Left renal cortex interstitium (tissue), 4 donors: ENCODE measurements around the gene FBXO2. TPM values are rescaled to one million over a fixed set of nuclear protein-coding genes. Genes with fewer than 3 reads are reported as not detected.

Source experiments
- DNase-seq, 4 donors: peaks; one replicate each; pipeline ENCODE4 v3.0.0-alpha.2; 2013; ENCODE audit warnings: low read depth in 4 of 4, low spot score in 2 of 4, missing footprints in 1 of 4
- polyA plus RNA-seq, 4 donors: library from polyadenylated mRNA; unstranded; fragments of 120-200 nt; gene quantifications; one replicate each; pipeline ENCODE4 v1.2.1, GENCODE V29; 2013; ENCODE audit not compliant: insufficient read length in 4 of 4

The FBXO2 gene
- polyA plus RNA-seq, 4 donors = 1.4 to 1.7 (median 1.5) TPM

GRCh38 chr1:11602424-11602823, 51.8 kb downstream of the FBXO2 start:
- no peak for DNase-seq

GRCh38 chr1:11600836-11601235, 53.4 kb downstream of the FBXO2 start:
- DNase-seq = no peak

GRCh38 chr1:11599891-11600576, 54.2 kb downstream of the FBXO2 start:
- DNase-seq = no peak

- no peak for DNase-seq
Measured at GRCh38 chr1:11598461-11598860, 55.8 kb downstream of the FBXO2 start.

Other genes starting within 250 kb of the FBXO2 start
- gene DISP3, start 175.3 kb downstream of the FBXO2 start, polyA plus RNA-seq = 1 to 10 TPM in 3 of 4 donors, under 1 TPM in 1; 0.88 to 2.4 (median 2.0) TPM
- gene FBXO44, start 448 bp upstream of the FBXO2 start, polyA plus RNA-seq = 10 to 100 TPM; 13.7 to 23.2 (median 18.5) TPM
- gene FBXO6, start 9.8 kb upstream of the FBXO2 start, polyA plus RNA-seq = 1 to 10 TPM; 3.1 to 5.2 (median 4.2) TPM
- gene MAD2L2, start 26.7 kb upstream of the FBXO2 start, polyA plus RNA-seq = 10 to 100 TPM; 38.7 to 55.0 (median 48.0) TPM
- gene DRAXIN, start 37.3 kb upstream of the FBXO2 start, polyA plus RNA-seq = 1 to 10 TPM in 3 of 4 donors, under 1 TPM in 1; 0.68 to 1.2 (median 1.2) TPM
- 10 to 100 TPM; 38.9 to 51.9 (median 47.9) TPM for gene AGTRAP, start 81.7 kb upstream of the FBXO2 start, polyA plus RNA-seq
- under 1 TPM; 0.06 to 0.86 (median 0.52) TPM for gene C1orf167, start 107.8 kb upstream of the FBXO2 start, polyA plus RNA-seq
- gene MTHFR, start 151.5 kb upstream of the FBXO2 start, polyA plus RNA-seq = 10 to 100 TPM; 16.4 to 25.8 (median 20.8) TPM
- gene CLCN6, start 151.8 kb upstream of the FBXO2 start, polyA plus RNA-seq = 10 to 100 TPM; 13.3 to 28.8 (median 20.7) TPM
- 1 to 10 TPM in 1 of 4 donors, under 1 TPM in 1, not detected in 2; 0.74 to 1.2 TPM for gene NPPA, start 193.4 kb upstream of the FBXO2 start, polyA plus RNA-seq
- not detected for gene NPPB, start 204.5 kb upstream of the FBXO2 start, polyA plus RNA-seq